Brain microvascular endothelial cell (primary cell): ENCODE measurements around the gene NELFE.
A peak's percentile ranks its signal among the peaks of the same experiment; 100 is the strongest.
"Not testable (repeated sequence)": the region's sequence is repeated elsewhere in the genome, so short reads cannot be mapped to it uniquely, and the experiment has no call there.

ENCODE experiments used
- DNase-seq: peaks from one replicate; pipeline ENCODE4 v3.0.0-alpha.2; 2020
- H3K27ac ChIP-seq: fragments of 250-450 bp; sonication (Bioruptor Pico); 2 replicates; pipeline ENCODE4 v1.5.1; 2020; ENCODE audit warnings: mild to moderate bottlenecking, moderate library complexity
- H3K27me3 ChIP-seq: fragments of 250-450 bp; sonication (Bioruptor Pico); replicated peaks from 2 replicates; pipeline ENCODE4 v1.5.1; 2020; ENCODE audit warnings: mild to moderate bottlenecking
- H3K36me3 ChIP-seq: fragments of 250-450 bp; sonication (Bioruptor Pico); replicated peaks from 2 replicates; pipeline ENCODE4 v1.5.1; 2020; ENCODE audit warnings: mild to moderate bottlenecking
- H3K4me3 ChIP-seq: 2 replicates; pipeline ENCODE4 v1.5.1; 2011; ENCODE audit warnings: low read depth, mild to moderate bottlenecking, control low read depth, low read length, moderate library complexity
- CTCF ChIP-seq: IDR thresholded peaks from 2 replicates; pipeline ENCODE4 v1.5.1; 2011; ENCODE audit warnings: low read depth, mild to moderate bottlenecking, moderate library complexity, low read length, control low read depth, inconsistent platforms; ENCODE audit errors: missing control alignments
- in situ Hi-C: cut with HindIII; loops from 2 replicates; pipeline ENCODE4 v1.10.0; 2017; ENCODE audit warnings: low sequenced_read_pairs, low pct_ligation_motif_present

The NELFE gene

GRCh38 chr6:31958741-31959739, at the start of gene NELFE, which contains the start of gene SKIC2:
NELFE (minus strand) TSS chr6:31958971; CDS start chr6:31958446, 525 bp downstream.
SKIC2 (plus strand) TSS chr6:31959175; CDS start chr6:31959193, 18 bp downstream.
- Histone ChIP-seq H3K4me3 (peak within 1 kb of the TSS; percentile 100), H3K27ac (peak within 1 kb of the TSS; percentile 51), H3K36me3 (peaks cover 47% of the 10 kb centered on the region), H3K27me3 (no peaks in the 10 kb centered on the region)
- in situ Hi-C loops, result no loop called here
- DNase-seq, result peak; percentile 97
- TF ChIP-seq CTCF, result no peak

DNA sequence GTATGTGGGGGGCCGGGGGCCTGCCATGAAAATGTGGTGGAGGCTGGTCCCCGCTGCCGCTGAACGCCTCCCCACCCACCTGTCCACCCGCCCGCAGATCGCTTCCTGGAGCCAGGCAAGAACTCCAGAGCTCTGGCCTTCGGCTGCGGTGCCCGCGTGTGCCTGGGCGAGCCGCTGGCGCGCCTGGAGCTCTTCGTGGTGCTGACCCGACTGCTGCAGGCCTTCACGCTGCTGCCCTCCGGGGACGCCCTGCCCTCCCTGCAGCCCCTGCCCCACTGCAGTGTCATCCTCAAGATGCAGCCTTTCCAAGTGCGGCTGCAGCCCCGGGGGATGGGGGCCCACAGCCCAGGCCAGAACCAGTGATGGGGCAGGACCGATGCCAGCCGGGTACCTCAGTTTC, 49.3 kb upstream of the NELFE start:
- H3K27me3 ChIP-seq, H3K4me3 ChIP-seq, DNase-seq, in situ Hi-C loops, H3K36me3 ChIP-seq, H3K27ac ChIP-seq: not testable (repeated sequence)

DNA sequence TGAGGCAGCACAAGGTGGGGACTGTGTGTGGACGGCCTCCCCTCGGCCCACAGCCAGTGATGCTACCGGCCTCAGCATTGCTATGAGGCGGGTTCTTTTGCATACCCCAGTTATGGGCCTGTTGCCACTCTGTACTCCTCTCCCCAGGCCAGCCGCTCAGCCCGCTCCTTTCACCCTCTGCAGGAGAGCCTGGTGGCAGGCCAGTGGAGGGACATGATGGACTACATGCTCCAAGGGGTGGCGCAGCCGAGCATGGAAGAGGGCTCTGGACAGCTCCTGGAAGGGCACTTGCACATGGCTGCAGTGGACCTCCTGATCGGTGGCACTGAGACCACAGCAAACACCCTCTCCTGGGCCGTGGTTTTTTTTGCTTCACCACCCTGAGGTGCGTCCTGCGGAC, 48.3 kb upstream of the NELFE start:
- H3K4me3 ChIP-seq, H3K27ac ChIP-seq, H3K27me3 ChIP-seq, DNase-seq, in situ Hi-C loops, H3K36me3 ChIP-seq: not testable (repeated sequence)

- in situ Hi-C loops, H3K4me3 ChIP-seq, H3K36me3 ChIP-seq, DNase-seq, H3K27ac ChIP-seq, H3K27me3 ChIP-seq: not testable (repeated sequence)
Measured at GRCh38 chr6:32005991-32006529, 47.3 kb upstream of the NELFE start.

GRCh38 chr6:32005538-32005880, 46.7 kb upstream of the NELFE start:
- H3K36me3 ChIP-seq, H3K4me3 ChIP-seq, H3K27me3 ChIP-seq, DNase-seq, in situ Hi-C loops, H3K27ac ChIP-seq: not testable (repeated sequence)

DNA sequence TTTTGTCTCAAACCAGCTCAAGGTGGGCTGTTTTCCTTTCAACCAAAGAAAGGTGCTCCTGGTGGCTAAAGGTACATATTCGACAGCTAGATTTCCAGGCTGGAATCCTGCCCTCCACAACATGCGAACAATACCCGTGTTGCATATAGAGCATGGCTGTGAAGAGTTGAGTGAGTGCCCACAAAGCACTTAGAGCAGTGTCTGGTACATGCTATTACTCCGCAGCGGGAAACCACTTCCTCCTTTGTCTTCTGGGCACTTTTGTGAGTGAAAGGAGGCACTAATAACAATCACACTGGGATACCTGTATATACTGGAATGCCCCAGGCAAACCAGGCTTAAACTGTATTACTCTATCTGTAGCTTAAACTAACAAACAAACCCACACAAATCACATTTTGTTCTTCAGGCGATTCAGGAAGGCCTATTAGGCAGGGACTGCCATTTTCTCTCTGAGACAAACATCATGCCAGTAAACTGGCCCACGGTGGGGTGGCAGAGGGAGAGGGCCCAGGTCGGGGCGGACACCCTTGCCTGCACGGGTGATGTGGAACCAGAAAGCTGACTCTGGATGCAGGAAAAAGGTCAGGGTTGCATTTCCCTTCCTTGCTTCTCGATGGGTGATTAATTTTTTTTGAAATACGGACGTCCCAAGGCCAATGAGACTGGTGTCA, 46.2 kb upstream of the NELFE start:
- in situ Hi-C loops, H3K27me3 ChIP-seq, H3K36me3 ChIP-seq, H3K27ac ChIP-seq, DNase-seq, H3K4me3 ChIP-seq: not testable (repeated sequence)

- DNase-seq, in situ Hi-C loops, H3K4me3 ChIP-seq: not testable (repeated sequence)
Measured at GRCh38 chr6:32004393-32004792, 45.6 kb upstream of the NELFE start.

DNA sequence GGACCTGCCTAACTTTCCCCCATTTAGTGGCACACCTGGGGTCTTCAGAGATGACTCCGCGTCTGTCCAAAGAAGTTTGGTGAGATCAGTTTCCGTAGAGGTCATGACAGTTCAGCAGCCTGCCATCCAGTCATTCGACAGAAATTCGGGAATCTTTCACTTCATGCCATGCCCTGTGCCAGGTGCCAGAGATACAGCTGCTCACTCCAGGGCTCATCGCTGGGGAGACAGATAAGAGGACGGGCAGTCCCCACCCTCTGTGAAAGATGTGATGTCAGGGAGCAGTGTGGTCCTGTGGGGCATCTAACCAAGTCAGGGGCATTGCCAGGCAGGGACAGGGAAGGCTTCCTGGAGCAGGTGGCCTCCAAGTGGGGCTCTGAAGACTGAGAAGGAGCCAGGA, 44.5 kb upstream of the NELFE start:
- H3K36me3 ChIP-seq, DNase-seq, in situ Hi-C loops, H3K27me3 ChIP-seq, H3K4me3 ChIP-seq, H3K27ac ChIP-seq: not testable (repeated sequence)

More at GRCh38 chr6:32004393-32004792, 45.6 kb upstream of the NELFE start:
- not testable (repeated sequence) for H3K27ac ChIP-seq, H3K36me3 ChIP-seq, H3K27me3 ChIP-seq

DNA sequence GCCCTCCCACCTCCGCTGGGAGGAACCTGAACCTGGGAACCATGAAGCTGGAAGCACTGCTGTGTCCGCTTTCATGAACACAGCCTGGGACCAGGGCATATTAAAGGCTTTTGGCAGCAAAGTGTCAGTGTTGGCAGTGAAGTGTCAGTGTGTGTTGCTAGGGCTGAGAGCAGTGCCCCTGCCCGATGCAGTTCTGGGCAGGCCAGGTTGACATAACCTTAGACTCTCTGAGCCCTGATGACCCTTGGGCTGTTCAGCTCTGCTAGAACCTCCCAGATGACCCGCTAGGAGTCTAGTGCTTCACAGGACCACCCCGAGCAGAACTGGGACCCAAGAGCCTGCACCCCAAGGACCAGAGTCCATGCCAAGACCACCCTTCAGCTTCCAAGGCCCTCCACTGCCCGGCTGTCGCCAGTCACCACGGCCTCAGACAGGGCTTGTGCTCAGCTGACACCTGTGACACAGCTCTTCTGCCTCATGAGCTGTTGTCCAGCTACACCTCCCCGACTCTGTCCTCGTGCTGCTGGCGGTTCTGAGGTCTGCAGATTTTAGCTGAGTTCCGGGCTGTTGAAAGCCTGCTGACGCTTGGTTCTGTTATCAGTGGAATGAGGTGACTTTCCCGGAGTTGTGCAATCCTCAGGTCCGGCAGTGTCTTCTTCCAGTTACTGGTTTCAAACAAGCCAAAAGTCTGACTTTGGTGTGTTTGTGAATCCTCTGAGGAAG, 43.9 kb upstream of the NELFE start:
- H3K4me3 ChIP-seq, in situ Hi-C loops, H3K27ac ChIP-seq: not testable (repeated sequence)

GRCh38 chr6:31996385-31996784, 37.6 kb upstream of the NELFE start:
- H3K36me3 ChIP-seq, DNase-seq, H3K4me3 ChIP-seq, H3K27ac ChIP-seq, H3K27me3 ChIP-seq, in situ Hi-C loops: not testable (repeated sequence)

More for the DNA sequence above, 43.9 kb upstream of the NELFE start:
- H3K27me3 ChIP-seq, DNase-seq, H3K36me3 ChIP-seq: not testable (repeated sequence)

- H3K27ac ChIP-seq, H3K36me3 ChIP-seq, H3K4me3 ChIP-seq, in situ Hi-C loops, DNase-seq, H3K27me3 ChIP-seq: not testable (repeated sequence)
Measured at GRCh38 chr6:31994421-31994820, 35.6 kb upstream of the NELFE start.

DNA sequence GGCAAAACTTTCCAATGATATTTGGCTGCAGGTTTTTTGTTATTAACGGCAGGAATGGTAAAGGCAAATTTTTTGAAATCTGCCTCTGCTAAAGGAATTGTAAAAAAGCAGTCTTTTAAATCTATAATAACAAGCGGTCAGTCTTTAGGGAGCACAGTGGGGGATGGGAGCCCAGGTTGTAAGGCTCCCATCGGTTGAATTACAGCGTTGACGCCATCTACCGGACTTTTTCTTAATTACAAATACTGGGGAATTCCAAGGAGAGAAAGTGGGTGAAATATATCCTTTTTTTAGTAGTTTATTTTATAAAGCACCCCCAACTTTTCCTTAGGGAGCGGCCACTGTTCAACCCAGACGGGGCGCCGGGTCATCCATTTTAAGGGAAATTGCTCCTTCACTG, 30.6 kb upstream of the NELFE start:
- H3K4me3 ChIP-seq, H3K27me3 ChIP-seq, DNase-seq, H3K36me3 ChIP-seq, in situ Hi-C loops, H3K27ac ChIP-seq: not testable (repeated sequence)

DNA sequence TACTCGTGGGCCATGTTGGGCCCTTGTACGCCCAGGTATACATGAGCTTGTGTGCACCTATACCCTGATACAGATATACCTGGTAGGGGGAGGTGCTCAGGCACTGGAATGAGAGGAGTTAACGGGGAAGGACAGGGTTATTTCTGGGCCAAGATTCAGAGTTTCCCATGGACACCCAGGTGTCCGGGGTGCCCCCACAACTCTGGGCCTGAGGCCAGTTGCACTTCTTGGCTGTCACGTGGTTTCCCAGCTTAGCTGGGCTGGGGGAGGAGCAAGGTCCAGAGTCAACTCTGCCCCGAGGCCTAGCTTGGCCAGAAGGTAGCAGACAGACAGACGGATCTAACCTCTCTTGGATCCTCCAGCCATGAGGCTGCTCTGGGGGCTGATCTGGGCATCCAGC, 23.0 kb upstream of the NELFE start, which contains the start of gene C4A:
C4A (plus strand) TSS at position 314 of the 400 bp plus-strand sequence; CDS start at position 365, 51 bp downstream.
- DNase-seq, in situ Hi-C loops, H3K36me3 ChIP-seq, H3K27ac ChIP-seq, H3K4me3 ChIP-seq, H3K27me3 ChIP-seq: not testable (repeated sequence)
